IPS-18c (cell line): ENCODE results near the gene SULT2A1.
A peak's percentile ranks its signal among the peaks of the same experiment; 100 is the strongest.
"Not testable (repeated sequence)": the region's sequence is repeated elsewhere in the genome, so short reads cannot be mapped to it uniquely, and the experiment has no call there.

Experiments
- H3K4me3 ChIP-seq: 2 replicates; pipeline ENCODE4 v1.7.0; 2013; ENCODE audit warnings: low read depth, mild to moderate bottlenecking, low read length, moderate library complexity; ENCODE audit not compliant: insufficient read depth
- H3K9me3 ChIP-seq: one replicate; pipeline ENCODE4 v1.6.1; 2013; ENCODE audit warnings: mild to moderate bottlenecking, low read length, moderate library complexity; ENCODE audit not compliant: control insufficient read depth, insufficient read depth

Gene SULT2A1

GRCh38 chr19:47878906-47879305 lies 7.2 kb downstream of the SULT2A1 start:
- H3K9me3 ChIP-seq = no peaks in the 10 kb centered on the region
- H3K4me3 ChIP-seq = no peak overlapping the region

GRCh38 chr19:47865166-47865565 lies 20.9 kb downstream of the SULT2A1 start:
- no peaks in the 10 kb centered on the region for H3K9me3 ChIP-seq
- H3K4me3 ChIP-seq = no peak overlapping the region

GRCh38 chr19:47863514-47863936 lies 22.6 kb downstream of the SULT2A1 start:
- H3K4me3 ChIP-seq = no peak overlapping the region
- H3K9me3 ChIP-seq = no peaks in the 10 kb centered on the region

GRCh38 chr19:47861630-47862029 lies 24.5 kb downstream of the SULT2A1 start:
- Histone ChIP-seq H3K9me3 (no peaks in the 10 kb centered on the region), H3K4me3 (no peak overlapping the region)

GRCh38 chr19:47860602-47861297 lies 25.4 kb downstream of the SULT2A1 start:
- Histone ChIP-seq H3K4me3 (no peak overlapping the region), H3K9me3 (no peaks in the 10 kb centered on the region)

- H3K9me3 ChIP-seq, H3K4me3 ChIP-seq: not testable (repeated sequence)
These were observed 26.3 kb downstream of the SULT2A1 start for GRCh38 chr19:47859838-47860237.

- H3K4me3 ChIP-seq, H3K9me3 ChIP-seq: not testable (repeated sequence)
These were observed 27.3 kb downstream of the SULT2A1 start, which contains the start of gene TPRX2 for GRCh38 chr19:47858646-47859285. Gene TPRX2 (plus strand): TSS chr19:47859235. CDS start chr19:47859247, 12 bp downstream.

- H3K4me3 ChIP-seq, H3K9me3 ChIP-seq: not testable (repeated sequence)
These were observed 27.9 kb downstream of the SULT2A1 start for GRCh38 chr19:47858231-47858630.

GRCh38 chr19:47854459-47854858 lies 31.7 kb downstream of the SULT2A1 start:
- no peak overlapping the region for H3K4me3 ChIP-seq

GRCh38 chr19:47853003-47853402 lies 33.1 kb downstream of the SULT2A1 start:
- Histone ChIP-seq H3K9me3 (no peaks in the 10 kb centered on the region), H3K4me3 (no peak overlapping the region)

More at GRCh38 chr19:47854459-47854858, 31.7 kb downstream of the SULT2A1 start:
- H3K9me3 ChIP-seq = no peaks in the 10 kb centered on the region

- Histone ChIP-seq H3K9me3 (no peaks in the 10 kb centered on the region), H3K4me3 (peak overlapping the region; percentile 38; the same call in 1 of the 2 replicates)
These were observed 37.2 kb downstream of the SULT2A1 start for GRCh38 chr19:47848823-47849473.

- Histone ChIP-seq H3K9me3 (no peaks in the 10 kb centered on the region), H3K4me3 (0 out of 2 replicates have a peak overlapping the region, but pooled peaks have one; percentile 38)
These were observed 37.7 kb downstream of the SULT2A1 start for GRCh38 chr19:47848425-47848822.

- H3K9me3 ChIP-seq = no peaks in the 10 kb centered on the region
- H3K4me3 ChIP-seq = no peak overlapping the region
These were observed 43.2 kb downstream of the SULT2A1 start for GRCh38 chr19:47842941-47843340.

- Histone ChIP-seq H3K4me3 (no peak overlapping the region), H3K9me3 (no peaks in the 10 kb centered on the region)
These were observed 46.2 kb downstream of the SULT2A1 start for GRCh38 chr19:47839913-47840312.

- H3K9me3 ChIP-seq = no peaks in the 10 kb centered on the region
- H3K4me3 ChIP-seq = no peak overlapping the region
These were observed 46.7 kb downstream of the SULT2A1 start for GRCh38 chr19:47839411-47839810.

- no peak overlapping the region for H3K4me3 ChIP-seq
- H3K9me3 ChIP-seq = no peaks in the 10 kb centered on the region
These were observed 50.1 kb downstream of the SULT2A1 start for GRCh38 chr19:47836038-47836437.

- no peaks in the 10 kb centered on the region for H3K9me3 ChIP-seq
- H3K4me3 ChIP-seq = no peak overlapping the region
These were observed 53.4 kb downstream of the SULT2A1 start for GRCh38 chr19:47832723-47833122.

- Histone ChIP-seq H3K9me3 (no peaks in the 10 kb centered on the region), H3K4me3 (no peak overlapping the region)
These were observed 59.3 kb downstream of the SULT2A1 start for GRCh38 chr19:47826800-47827199.
